22Rv1 (cell line): ENCODE measurements around the gene KCNH1.

Experiments used
- H3K27ac ChIP-seq: fragments of 450-650 bp; 2 replicates; pipeline ENCODE4 v1.5.1; 2017
- CTCF ChIP-seq: fragments of 450-650 bp; IDR thresholded peaks from 2 replicates; pipeline ENCODE4 v1.5.1; 2017; ENCODE audit warnings: mild to moderate bottlenecking
- ZFX ChIP-seq: fragments of 450-650 bp; IDR thresholded peaks from 2 replicates; pipeline ENCODE4 v1.6.1; 2017; ENCODE audit warnings: antibody characterized with exemption, borderline replicate concordance

KCNH1 gene

GRCh38 chr1:210787800-210788199 is 346.1 kb downstream of the KCNH1 start:
- no peak for TF ChIP-seq ZFX
- no peak for TF ChIP-seq CTCF
- no peak overlapping the region for H3K27ac ChIP-seq

- no peak overlapping the region for H3K27ac ChIP-seq
- TF ChIP-seq ZFX = no peak
- no peak for TF ChIP-seq CTCF
Measured at GRCh38 chr1:210786546-210786945, 347.4 kb downstream of the KCNH1 start.

- TF ChIP-seq ZFX (no peak), CTCF (no peak)
- H3K27ac ChIP-seq = no peak overlapping the region
Measured at GRCh38 chr1:210783925-210784324, 350.0 kb downstream of the KCNH1 start.

- H3K27ac ChIP-seq = no peak overlapping the region
- TF ChIP-seq ZFX = no peak
- TF ChIP-seq CTCF = no peak
Measured at GRCh38 chr1:210781652-210782051, 352.3 kb downstream of the KCNH1 start.

- TF ChIP-seq ZFX = no peak
- no peak for TF ChIP-seq CTCF
Measured at GRCh38 chr1:210779269-210779668, 354.7 kb downstream of the KCNH1 start.

DNA sequence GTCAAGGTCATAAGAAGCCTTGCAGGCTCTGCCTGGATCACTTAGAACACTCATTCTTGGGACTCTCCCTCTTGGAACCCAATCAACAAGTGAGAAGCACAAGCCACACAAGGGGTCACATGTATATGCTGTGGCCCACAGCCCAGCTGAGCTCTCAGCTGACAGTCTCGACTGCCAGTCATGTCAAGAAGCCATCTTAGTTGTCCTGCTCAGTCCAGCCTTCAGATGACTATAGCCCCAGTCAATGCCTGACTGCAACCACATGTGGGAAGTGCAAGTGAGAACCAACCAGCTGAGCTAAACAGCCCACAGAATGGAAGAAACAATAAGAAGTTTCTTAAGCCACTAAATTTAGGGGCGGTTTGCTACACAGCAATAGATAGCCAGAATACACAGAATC is 356.0 kb downstream of the KCNH1 start:
- no peak overlapping the region for H3K27ac ChIP-seq
- TF ChIP-seq CTCF (no peak), ZFX (no peak)

More at GRCh38 chr1:210779269-210779668, 354.7 kb downstream of the KCNH1 start:
- H3K27ac ChIP-seq = no peak overlapping the region

DNA sequence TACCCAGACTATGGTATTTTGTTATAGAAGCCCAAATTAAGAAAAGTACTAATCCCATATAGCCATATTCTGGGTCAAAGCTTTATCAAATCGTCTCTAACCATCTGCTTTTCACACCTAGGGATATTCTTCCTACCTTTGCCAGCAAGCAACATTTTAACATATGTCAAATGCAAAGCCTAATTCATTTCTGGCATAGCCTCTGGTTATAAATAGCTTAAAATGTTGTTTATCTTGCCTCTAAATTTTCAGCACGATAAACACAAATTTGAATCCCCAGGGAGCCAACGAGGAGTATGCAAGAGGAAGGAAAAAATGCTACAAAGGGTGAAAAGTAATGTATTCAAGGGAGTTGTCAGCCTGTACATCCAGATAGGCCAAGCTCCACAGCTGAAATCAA is 357.2 kb downstream of the KCNH1 start:
- H3K27ac ChIP-seq = no peak overlapping the region
- no peak for TF ChIP-seq CTCF
- no peak for TF ChIP-seq ZFX
